Neural progenitor cell (in vitro differentiated cells): ENCODE results near the gene PVRIG. TPM values are rescaled to one million over a fixed set of nuclear protein-coding genes. Genes with fewer than 3 reads are reported as not detected.
"Not testable (repeated sequence)": the region's sequence is repeated elsewhere in the genome, so short reads cannot be mapped to it uniquely, and the experiment has no call there.

Experiments
- DNase-seq: peaks from one replicate; pipeline ENCODE4 v3.0.0-alpha.2; 2016; ENCODE audit warnings: low spot score
- H2AFZ ChIP-seq: fragments of 200-600 bp; sonication (generic); replicated peaks from 2 replicates; pipeline ENCODE4 v1.6.1; 2016; ENCODE audit warnings: antibody characterized with exemption
- H3F3A ChIP-seq: fragments of 200-600 bp; sonication (generic); 2 replicates; pipeline ENCODE4 v1.6.1; 2016; ENCODE audit warnings: antibody characterized with exemption, low read depth
- H3K27ac ChIP-seq: fragments of 200-600 bp; sonication (generic); 2 replicates; pipeline ENCODE4 v1.5.1; 2016; ENCODE audit warnings: mild to moderate bottlenecking
- H3K27me3 ChIP-seq: fragments of 200-600 bp; sonication (generic); 2 replicates; pipeline ENCODE4 v1.6.1; 2016; ENCODE audit warnings: mild to moderate bottlenecking, moderate library complexity
- H3K36me3 ChIP-seq: fragments of 200-600 bp; sonication (generic); 2 replicates; pipeline ENCODE4 v1.5.1; 2016
- H3K4me1 ChIP-seq: fragments of 200-600 bp; sonication (generic); 2 replicates; pipeline ENCODE4 v1.6.1; 2016; ENCODE audit warnings: mixed run types
- H3K4me2 ChIP-seq: fragments of 200-600 bp; sonication (generic); 2 replicates; pipeline ENCODE4 v1.6.1; 2016
- H3K4me3 ChIP-seq: fragments of 200-600 bp; sonication (generic); 2 replicates; pipeline ENCODE4 v1.5.1; 2016
- H3K79me2 ChIP-seq: fragments of 200-600 bp; sonication (generic); 2 replicates; pipeline ENCODE4 v1.6.1; 2016; ENCODE audit warnings: low read depth
- H3K9ac ChIP-seq: fragments of 200-600 bp; sonication (generic); 2 replicates; pipeline ENCODE4 v1.6.1; 2016
- H3K9me3 ChIP-seq: fragments of 200-600 bp; sonication (generic); 2 replicates; pipeline ENCODE4 v1.5.1; 2016; ENCODE audit warnings: low read depth
- H4K20me1 ChIP-seq: fragments of 200-600 bp; sonication (generic); 2 replicates; pipeline ENCODE4 v1.6.1; 2016; ENCODE audit warnings: low read depth
- H3K27ac Mint-ChIP-seq: 3 replicates; pipeline ENCODE4 v1.8.0; 2021; ENCODE audit warnings: mixed read lengths
- H3K27me3 Mint-ChIP-seq: 2 replicates; pipeline ENCODE4 v1.8.0; 2022; ENCODE audit warnings: low read depth, mild to moderate bottlenecking, inconsistent platforms, moderate library complexity, mixed read lengths; ENCODE audit not compliant: insufficient read depth
- H3K36me3 Mint-ChIP-seq: 3 replicates; pipeline ENCODE4 v1.8.0; 2021; ENCODE audit warnings: mixed read lengths
- H3K4me1 Mint-ChIP-seq: 3 replicates; pipeline ENCODE4 v1.8.0; 2021; ENCODE audit warnings: mixed read lengths
- H3K4me3 Mint-ChIP-seq: 3 replicates; pipeline ENCODE4 v1.8.0; 2021; ENCODE audit warnings: mild to moderate bottlenecking, moderate library complexity, mixed read lengths
- H3K9me3 Mint-ChIP-seq: 3 replicates; pipeline ENCODE4 v1.8.0; 2020; ENCODE audit warnings: mixed read lengths
- EZH2 ChIP-seq: fragments of 200-600 bp; sonication (generic); IDR thresholded peaks from 2 replicates; pipeline ENCODE4 v1.6.1; 2017; ENCODE audit warnings: antibody characterized with exemption, mild to moderate bottlenecking, moderate library complexity
- EZH2phosphoT487 ChIP-seq: fragments of 200-600 bp; sonication (generic); IDR thresholded peaks from 2 replicates; pipeline ENCODE4 v1.6.1; 2017; ENCODE audit warnings: antibody characterized with exemption
- total RNA-seq: library from RNA; depleted of rRNA; stranded (reverse); fragments of >200 nt; gene quantifications from 2 replicates; pipeline ENCODE4 v1.2.3, GENCODE V29; 2015; ENCODE audit warnings: low replicate concordance
- TF ChIP-seq, protein P1 (sequence below): fragments of 200-600 bp; sonication (generic); IDR thresholded peaks from 2 replicates; pipeline ENCODE4 v1.5.1; 2017; ENCODE audit warnings: antibody characterized with exemption, mild to moderate bottlenecking

Gene PVRIG
- total RNA-seq, 1 donor from 2014 or later = not detected

DNA sequence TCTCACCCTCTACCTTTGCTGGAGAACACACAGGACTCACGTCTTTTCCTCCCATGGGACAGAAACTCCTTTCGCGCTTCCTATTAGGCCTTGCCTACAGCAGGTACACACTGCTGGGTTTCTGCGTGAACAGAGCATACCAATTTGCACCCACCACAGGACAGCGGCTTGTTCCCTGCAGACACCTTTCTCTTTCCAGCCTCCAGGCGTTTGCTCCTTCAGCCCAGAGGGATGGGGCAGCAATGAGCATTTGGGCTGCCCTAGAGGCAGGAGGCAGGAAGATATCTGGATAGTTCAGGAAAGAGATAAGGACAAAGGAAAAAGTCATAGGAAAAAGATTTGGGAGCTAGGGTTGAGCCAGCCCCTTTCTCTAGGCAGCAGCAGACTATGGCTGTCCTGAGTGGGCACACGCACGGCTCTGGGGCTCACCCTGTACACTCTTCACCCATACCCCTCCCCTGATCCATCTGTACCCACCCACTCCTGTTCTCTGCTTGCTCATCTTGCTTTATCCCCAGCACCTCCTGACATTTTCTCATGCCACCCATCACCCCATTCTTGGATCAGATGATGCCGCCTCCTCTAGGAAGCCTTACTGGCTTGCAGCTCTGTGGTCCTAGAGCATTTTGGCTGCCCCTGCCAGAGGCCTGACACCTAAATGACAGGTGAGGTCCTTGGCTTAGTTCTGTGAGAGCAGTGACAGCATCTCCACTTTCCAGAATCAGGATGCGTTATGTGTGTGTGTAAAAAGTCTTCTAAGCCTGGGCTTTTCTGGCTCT lies 47.0 kb downstream of the PVRIG start:
- Histone ChIP-seq H3F3A (peaks cover 15% of the 10 kb centered on the region), H2AFZ (no peak overlapping the region), H3K27me3 (no peaks in the 10 kb centered on the region), H3K79me2 (peaks cover 56% of the 10 kb centered on the region), H3K27ac (no peak overlapping the region), H3K36me3 (no peaks in the 10 kb centered on the region), H3K4me1 (peaks cover 19% of the 10 kb centered on the region), H3K4me2 (no peak overlapping the region), H4K20me1 (peaks cover 72% of the 10 kb centered on the region), H3K9ac (no peak overlapping the region), H3K4me3 (no peak overlapping the region), H3K9me3 (no peaks in the 10 kb centered on the region)
- Mint-ChIP-seq H3K4me1 (peaks cover 24% of the 10 kb centered on the region), H3K36me3 (peaks cover 9% of the 10 kb centered on the region), H3K27me3 (peaks cover 7% of the 10 kb centered on the region), H3K4me3 (no peak overlapping the region), H3K9me3 (no peaks in the 10 kb centered on the region), H3K27ac (peak overlapping the region; percentile 90)
- DNase-seq = no peak
- TF ChIP-seq EZH2 (no peak), EZH2phosphoT487 (no peak)
- TF ChIP-seq, protein P1, sequence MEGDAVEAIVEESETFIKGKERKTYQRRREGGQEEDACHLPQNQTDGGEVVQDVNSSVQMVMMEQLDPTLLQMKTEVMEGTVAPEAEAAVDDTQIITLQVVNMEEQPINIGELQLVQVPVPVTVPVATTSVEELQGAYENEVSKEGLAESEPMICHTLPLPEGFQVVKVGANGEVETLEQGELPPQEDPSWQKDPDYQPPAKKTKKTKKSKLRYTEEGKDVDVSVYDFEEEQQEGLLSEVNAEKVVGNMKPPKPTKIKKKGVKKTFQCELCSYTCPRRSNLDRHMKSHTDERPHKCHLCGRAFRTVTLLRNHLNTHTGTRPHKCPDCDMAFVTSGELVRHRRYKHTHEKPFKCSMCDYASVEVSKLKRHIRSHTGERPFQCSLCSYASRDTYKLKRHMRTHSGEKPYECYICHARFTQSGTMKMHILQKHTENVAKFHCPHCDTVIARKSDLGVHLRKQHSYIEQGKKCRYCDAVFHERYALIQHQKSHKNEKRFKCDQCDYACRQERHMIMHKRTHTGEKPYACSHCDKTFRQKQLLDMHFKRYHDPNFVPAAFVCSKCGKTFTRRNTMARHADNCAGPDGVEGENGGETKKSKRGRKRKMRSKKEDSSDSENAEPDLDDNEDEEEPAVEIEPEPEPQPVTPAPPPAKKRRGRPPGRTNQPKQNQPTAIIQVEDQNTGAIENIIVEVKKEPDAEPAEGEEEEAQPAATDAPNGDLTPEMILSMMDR = no peak

DNA sequence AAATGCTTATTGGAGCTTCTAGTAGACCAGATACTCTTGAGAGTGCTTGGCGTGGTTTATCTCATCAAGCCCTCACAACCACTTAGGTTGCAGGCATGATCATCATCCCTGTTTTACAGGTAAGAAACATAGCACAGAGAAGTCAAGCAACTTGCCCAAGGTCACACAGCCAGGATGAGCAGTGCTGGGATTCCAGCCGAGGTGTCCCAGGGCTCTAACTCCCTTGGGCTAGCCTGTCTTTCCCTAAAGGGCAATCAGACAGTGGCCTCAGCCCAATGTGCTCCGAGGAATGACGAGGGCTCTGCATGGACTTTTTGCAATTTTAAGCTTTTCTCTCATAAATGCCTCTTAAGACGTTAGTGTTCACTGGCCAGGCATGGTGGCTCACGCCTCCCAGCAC lies 47.9 kb downstream of the PVRIG start:
- H3F3A ChIP-seq = peaks cover 20% of the 10 kb centered on the region
- Mint-ChIP-seq H3K27me3 (peaks cover 7% of the 10 kb centered on the region), H3K4me1 (peaks cover 26% of the 10 kb centered on the region), H3K9me3 (no peaks in the 10 kb centered on the region), H3K4me3 (no peak overlapping the region), H3K27ac (no peak overlapping the region), H3K36me3 (peaks cover 4% of the 10 kb centered on the region)
- H3K9ac ChIP-seq = no peak overlapping the region
- no peak overlapping the region for H3K27ac ChIP-seq
- H3K4me2 ChIP-seq = no peak overlapping the region
- no peaks in the 10 kb centered on the region for H3K9me3 ChIP-seq
- TF ChIP-seq, protein P1 = no peak
- TF ChIP-seq EZH2phosphoT487 (no peak), EZH2 (no peak)
- DNase-seq = no peak
- H3K4me1 ChIP-seq = peaks cover 20% of the 10 kb centered on the region
- H4K20me1 ChIP-seq = peaks cover 72% of the 10 kb centered on the region
- no peaks in the 10 kb centered on the region for H3K36me3 ChIP-seq
- no peak overlapping the region for H3K4me3 ChIP-seq
- H3K27me3 ChIP-seq = no peaks in the 10 kb centered on the region
- peaks cover 53% of the 10 kb centered on the region for H3K79me2 ChIP-seq
- no peak overlapping the region for H2AFZ ChIP-seq

DNA sequence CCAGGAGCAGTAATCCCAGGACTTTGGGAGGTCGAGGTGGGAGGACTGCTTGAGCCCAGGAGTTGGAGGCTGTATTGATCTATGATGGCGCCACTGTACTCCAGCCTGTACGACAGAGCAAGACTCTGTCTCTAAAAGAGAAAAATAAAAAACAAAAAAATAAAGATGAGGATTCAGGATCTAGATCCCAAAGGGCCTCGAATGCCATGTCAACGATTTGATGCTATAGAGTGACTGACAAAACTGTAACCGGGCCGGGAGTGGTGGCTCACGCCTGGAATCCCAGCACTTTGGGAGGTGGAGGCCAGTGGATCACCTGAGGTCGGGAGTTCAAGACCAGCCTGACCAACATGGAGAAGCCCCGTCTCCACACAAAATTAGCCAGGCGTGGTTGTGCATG lies 49.1 kb downstream of the PVRIG start:
- not testable (repeated sequence) for H3K4me3 ChIP-seq, H3K36me3 Mint-ChIP-seq, H3K27ac Mint-ChIP-seq, H3K9ac ChIP-seq, H3K27me3 ChIP-seq, H3K27ac ChIP-seq, H3K9me3 Mint-ChIP-seq, H2AFZ ChIP-seq, DNase-seq, H3K27me3 Mint-ChIP-seq, H3K9me3 ChIP-seq, H3K4me2 ChIP-seq, H3K36me3 ChIP-seq
- H4K20me1 ChIP-seq = peaks cover 66% of the 10 kb centered on the region
- peaks cover 48% of the 10 kb centered on the region for H3K79me2 ChIP-seq
- Mint-ChIP-seq H3K4me1 (peaks cover 28% of the 10 kb centered on the region), H3K4me3 (peak overlapping the region; percentile 93)
- H3F3A ChIP-seq = peaks cover 28% of the 10 kb centered on the region
- H3K4me1 ChIP-seq = peaks cover 25% of the 10 kb centered on the region

DNA sequence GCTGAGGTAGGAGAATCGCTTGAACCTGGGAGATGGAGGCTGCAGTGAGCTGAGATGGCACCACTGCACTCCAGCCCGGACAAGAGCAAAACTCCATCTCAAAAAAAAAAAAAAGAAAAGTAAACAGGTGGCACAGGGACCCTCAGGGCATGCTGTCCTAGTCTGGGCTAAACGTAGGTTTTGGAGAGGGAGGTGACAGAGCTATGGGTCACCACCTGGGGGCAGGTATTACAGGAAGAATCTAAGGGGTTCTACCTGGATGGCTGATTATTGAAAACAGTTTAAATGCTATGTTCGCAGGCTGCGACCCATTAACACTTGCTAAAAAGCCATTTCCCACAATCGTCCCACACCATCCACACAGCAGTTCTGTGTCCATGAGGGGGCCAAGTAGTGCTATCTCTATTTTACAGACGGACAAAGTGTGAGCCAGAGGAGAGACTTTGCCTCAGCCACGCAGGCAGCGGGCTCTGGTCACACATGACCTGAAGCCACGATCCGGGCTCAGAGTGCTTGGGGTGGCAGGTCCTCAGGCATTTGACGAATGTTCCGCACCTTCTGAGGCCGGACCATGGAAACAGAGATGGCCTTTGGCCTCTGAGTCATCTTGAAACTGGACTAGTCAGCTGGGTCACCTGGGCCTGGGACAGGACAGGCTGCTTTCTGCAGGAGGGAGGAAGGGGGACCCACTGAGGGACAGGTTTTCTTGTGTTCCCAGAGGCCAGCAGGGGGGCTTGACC lies 49.7 kb downstream of the PVRIG start:
- not testable (repeated sequence) for H3K27me3 ChIP-seq, DNase-seq, H3K36me3 Mint-ChIP-seq, H2AFZ ChIP-seq, H3K27ac Mint-ChIP-seq, H3K9ac ChIP-seq, H3K9me3 Mint-ChIP-seq, H3K27me3 Mint-ChIP-seq, H3K27ac ChIP-seq, H3K36me3 ChIP-seq, H3K9me3 ChIP-seq
- peaks cover 64% of the 10 kb centered on the region for H4K20me1 ChIP-seq
- H3F3A ChIP-seq = peaks cover 28% of the 10 kb centered on the region
- peaks cover 25% of the 10 kb centered on the region for H3K4me1 ChIP-seq
- Mint-ChIP-seq H3K4me1 (peaks cover 28% of the 10 kb centered on the region), H3K4me3 (peak overlapping the region; percentile 93)
- peak overlapping the region; percentile 79 for H3K4me2 ChIP-seq
- H3K79me2 ChIP-seq = peaks cover 48% of the 10 kb centered on the region
- peak overlapping the region; percentile 83 for H3K4me3 ChIP-seq

DNA sequence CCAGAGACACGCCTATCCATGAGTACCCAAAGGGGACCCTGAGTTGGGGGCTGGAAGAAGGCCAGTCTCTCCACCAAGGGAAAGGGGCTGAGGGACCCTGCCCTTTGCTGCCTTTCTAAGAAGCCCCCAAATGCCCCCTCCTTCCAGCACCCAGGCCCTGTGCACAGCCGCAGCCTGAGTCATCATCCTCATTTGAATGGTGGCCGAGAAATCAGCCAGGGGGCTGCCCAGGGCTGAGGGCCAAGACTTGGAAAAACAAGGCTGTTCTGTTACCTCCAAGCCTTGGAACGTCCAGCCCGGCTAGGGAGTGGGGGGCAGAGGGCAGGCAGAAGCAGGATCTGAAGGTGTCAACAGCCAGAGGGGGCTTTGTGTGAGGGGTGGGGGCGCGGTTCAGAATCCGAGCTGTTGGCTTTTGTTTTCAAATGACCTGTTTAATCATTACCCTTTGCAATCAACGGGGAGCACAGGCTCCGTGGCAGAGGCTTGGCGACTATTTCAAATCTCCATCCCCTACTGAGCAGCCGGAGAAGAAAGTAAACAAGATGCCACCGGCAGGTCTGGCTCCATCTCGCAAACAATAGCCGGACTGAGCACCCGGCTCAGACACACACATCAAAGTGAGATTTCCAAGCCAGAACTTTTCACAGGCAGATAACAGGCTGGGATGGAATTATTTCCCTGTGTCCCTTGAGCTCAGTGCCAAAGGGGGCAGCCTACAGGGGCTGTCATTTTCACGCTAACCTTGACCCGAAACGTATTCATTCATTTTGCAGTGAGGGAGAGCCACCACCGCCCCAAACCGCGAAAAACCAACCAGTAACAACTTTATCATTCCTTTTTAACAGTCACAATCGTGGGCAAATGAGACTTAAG lies 50.5 kb downstream of the PVRIG start:
- peaks cover 28% of the 10 kb centered on the region for H3F3A ChIP-seq
- H3K4me1 Mint-ChIP-seq = peaks cover 28% of the 10 kb centered on the region
- H3K9me3 ChIP-seq, H2AFZ ChIP-seq, H3K36me3 ChIP-seq, H3K27me3 ChIP-seq, H3K36me3 Mint-ChIP-seq, H3K27me3 Mint-ChIP-seq, H3K9me3 Mint-ChIP-seq: not testable (repeated sequence)
- peak overlapping the region; percentile 27 for H3K27ac Mint-ChIP-seq
- H4K20me1 ChIP-seq = peaks cover 58% of the 10 kb centered on the region
- H3K4me2 ChIP-seq = peak overlapping the region; percentile 88
- H3K4me3 Mint-ChIP-seq = peak overlapping the region; percentile 93
- H3K27ac ChIP-seq = peak overlapping the region; percentile 46
- peak; percentile 36 for DNase-seq
- peak overlapping the region; percentile 83 for H3K4me3 ChIP-seq
- peaks cover 48% of the 10 kb centered on the region for H3K79me2 ChIP-seq
- H3K4me1 ChIP-seq = peaks cover 25% of the 10 kb centered on the region
- H3K9ac ChIP-seq = peak overlapping the region; percentile 1
